SU-DHL-6 (cell line): ENCODE results near the gene CTSA.

ENCODE experiments used
- EZH2phosphoT487 ChIP-seq: fragments of 200-600 bp; sonication (generic), shearing (Covaris generic); conservative IDR thresholded peaks from 2 replicates; pipeline ENCODE4 v1.6.1; 2018; ENCODE audit warnings: mild to moderate bottlenecking, antibody characterized with exemption, low read length, moderate library complexity, mixed read lengths
- TF ChIP-seq, protein P1 (sequence below): fragments of 200-600 bp; sonication (generic); IDR thresholded peaks from one replicate; pipeline ENCODE4 v1.5.1; 2017; ENCODE audit warnings: antibody characterized with exemption, mild to moderate bottlenecking, low read length, moderate library complexity; ENCODE audit not compliant: insufficient read depth, poor library complexity, severe bottlenecking

DNA sequence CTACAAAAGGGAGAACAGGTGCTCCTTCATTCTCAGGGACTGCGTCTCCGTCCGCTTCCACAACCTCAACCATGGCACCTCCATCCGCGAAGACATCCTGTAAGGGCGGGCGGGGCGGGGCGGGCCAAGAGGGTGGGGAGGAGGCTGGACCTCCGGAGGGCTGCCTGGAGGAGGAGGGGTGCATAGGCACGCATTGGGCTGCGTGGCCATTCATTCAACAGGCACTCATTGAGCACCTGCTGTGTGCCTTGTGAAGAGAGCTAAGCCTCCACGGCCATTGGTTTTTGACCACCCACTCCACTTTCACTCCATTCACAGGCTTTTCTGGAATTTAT is 33.3 kb upstream of the CTSA start:
- TF ChIP-seq, protein P1, sequence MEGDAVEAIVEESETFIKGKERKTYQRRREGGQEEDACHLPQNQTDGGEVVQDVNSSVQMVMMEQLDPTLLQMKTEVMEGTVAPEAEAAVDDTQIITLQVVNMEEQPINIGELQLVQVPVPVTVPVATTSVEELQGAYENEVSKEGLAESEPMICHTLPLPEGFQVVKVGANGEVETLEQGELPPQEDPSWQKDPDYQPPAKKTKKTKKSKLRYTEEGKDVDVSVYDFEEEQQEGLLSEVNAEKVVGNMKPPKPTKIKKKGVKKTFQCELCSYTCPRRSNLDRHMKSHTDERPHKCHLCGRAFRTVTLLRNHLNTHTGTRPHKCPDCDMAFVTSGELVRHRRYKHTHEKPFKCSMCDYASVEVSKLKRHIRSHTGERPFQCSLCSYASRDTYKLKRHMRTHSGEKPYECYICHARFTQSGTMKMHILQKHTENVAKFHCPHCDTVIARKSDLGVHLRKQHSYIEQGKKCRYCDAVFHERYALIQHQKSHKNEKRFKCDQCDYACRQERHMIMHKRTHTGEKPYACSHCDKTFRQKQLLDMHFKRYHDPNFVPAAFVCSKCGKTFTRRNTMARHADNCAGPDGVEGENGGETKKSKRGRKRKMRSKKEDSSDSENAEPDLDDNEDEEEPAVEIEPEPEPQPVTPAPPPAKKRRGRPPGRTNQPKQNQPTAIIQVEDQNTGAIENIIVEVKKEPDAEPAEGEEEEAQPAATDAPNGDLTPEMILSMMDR = no peak
- no peak for TF ChIP-seq EZH2phosphoT487
